Measurements from ENCODE around the gene BNIP5. TPM values are rescaled to one million over a fixed set of nuclear protein-coding genes. Genes with fewer than 3 reads are reported as not detected.

The BNIP5 gene
- total RNA-seq, 1 donor from 2014 or later: 0.10 TPM

DNA sequence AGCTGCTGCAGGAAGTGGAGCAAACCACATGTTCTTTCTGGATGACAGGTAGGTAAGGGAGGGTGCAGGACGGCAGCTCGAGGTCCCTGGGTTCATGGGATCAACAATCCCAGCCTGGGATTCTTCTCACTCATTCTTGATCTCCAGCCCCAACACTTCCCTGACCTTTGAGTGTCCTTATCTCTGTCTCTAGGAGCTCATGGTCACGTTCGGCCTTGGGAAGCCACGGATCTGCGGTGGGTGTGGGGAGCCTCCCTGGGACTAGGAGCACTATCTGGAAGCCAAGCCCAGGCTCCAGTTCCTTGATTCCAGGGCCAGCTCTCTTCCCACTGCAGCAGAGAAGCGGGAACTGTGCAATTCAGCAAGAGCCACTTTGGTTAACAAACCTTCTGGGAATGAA, 27.5 kb downstream of the BNIP5 start:
- TF ChIP-seq, protein P1, sequence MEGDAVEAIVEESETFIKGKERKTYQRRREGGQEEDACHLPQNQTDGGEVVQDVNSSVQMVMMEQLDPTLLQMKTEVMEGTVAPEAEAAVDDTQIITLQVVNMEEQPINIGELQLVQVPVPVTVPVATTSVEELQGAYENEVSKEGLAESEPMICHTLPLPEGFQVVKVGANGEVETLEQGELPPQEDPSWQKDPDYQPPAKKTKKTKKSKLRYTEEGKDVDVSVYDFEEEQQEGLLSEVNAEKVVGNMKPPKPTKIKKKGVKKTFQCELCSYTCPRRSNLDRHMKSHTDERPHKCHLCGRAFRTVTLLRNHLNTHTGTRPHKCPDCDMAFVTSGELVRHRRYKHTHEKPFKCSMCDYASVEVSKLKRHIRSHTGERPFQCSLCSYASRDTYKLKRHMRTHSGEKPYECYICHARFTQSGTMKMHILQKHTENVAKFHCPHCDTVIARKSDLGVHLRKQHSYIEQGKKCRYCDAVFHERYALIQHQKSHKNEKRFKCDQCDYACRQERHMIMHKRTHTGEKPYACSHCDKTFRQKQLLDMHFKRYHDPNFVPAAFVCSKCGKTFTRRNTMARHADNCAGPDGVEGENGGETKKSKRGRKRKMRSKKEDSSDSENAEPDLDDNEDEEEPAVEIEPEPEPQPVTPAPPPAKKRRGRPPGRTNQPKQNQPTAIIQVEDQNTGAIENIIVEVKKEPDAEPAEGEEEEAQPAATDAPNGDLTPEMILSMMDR (IDR thresholded peaks at IDR 0.05; ENCODE audit: unreplicated experiment): no peak
- peaks cover 9% of the 10 kb centered on the region for H3K27me3 Mint-ChIP-seq
- H3K4me1 Mint-ChIP-seq (ENCODE audit: low read depth): peaks cover 4% of the 10 kb centered on the region
- no peak overlapping the region for H3K27ac Mint-ChIP-seq
- DNase-seq (ENCODE audit: low spot score, unreplicated experiment): no peak
- no peak overlapping the region for H3K4me3 Mint-ChIP-seq (ENCODE audit: low read depth)
- H3K9me3 Mint-ChIP-seq (ENCODE audit: low read depth): no peaks in the 10 kb centered on the region
- no peaks in the 10 kb centered on the region for H3K36me3 Mint-ChIP-seq (ENCODE audit: insufficient read depth)

DNA sequence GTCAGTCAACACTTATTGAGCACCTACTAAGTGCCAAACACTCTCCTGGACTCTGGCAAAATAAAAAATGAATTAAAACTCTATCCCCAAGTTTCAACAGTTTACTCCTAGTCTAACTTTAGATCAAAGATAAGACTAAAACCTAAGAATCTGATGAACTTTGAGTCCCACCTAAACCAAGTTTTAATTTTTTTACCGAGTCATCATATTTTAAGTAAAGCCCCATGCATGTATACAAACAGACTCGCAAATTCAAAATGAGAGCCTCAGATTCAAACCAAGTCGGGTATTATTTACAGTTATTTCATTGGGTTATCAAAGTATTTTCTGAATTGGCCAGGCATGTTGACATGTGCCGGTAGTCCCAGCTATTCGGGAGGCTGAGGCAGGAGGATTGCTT, 28.2 kb downstream of the BNIP5 start:
- H3K27ac Mint-ChIP-seq: no peak overlapping the region
- TF ChIP-seq, protein P1 (IDR thresholded peaks at IDR 0.05; ENCODE audit: unreplicated experiment): no peak
- no peaks in the 10 kb centered on the region for H3K36me3 Mint-ChIP-seq (ENCODE audit: insufficient read depth)
- peaks cover 2% of the 10 kb centered on the region for H3K4me1 Mint-ChIP-seq (ENCODE audit: low read depth)
- H3K27me3 Mint-ChIP-seq: peaks cover 9% of the 10 kb centered on the region
- no peak overlapping the region for H3K4me3 Mint-ChIP-seq (ENCODE audit: low read depth)
- no peaks in the 10 kb centered on the region for H3K9me3 Mint-ChIP-seq (ENCODE audit: low read depth)
- no peak for DNase-seq (ENCODE audit: low spot score, unreplicated experiment)

DNA sequence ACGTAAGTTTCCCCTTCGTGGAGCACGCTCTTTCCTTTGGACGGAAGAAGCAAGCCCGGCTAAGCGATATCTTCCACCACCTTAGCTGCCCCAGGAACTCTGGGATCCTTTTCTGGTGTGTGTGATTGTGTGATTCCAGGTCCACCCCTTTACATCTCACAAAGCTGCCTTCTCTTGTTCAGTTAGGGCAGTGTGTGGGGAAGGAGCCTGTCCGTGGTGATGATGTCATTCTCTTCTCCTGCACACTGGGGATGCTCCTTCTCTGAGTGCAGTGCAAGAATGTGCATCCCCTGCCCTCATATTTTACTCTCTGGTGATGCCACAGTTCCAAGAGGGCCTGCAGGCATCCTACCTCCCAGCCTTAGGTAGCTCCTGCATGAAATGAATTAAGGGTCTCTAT, 30.3 kb downstream of the BNIP5 start:
- Mint-ChIP-seq H3K27me3 (peaks cover 14% of the 10 kb centered on the region), H3K9me3 (ENCODE audit: low read depth) (no peaks in the 10 kb centered on the region), H3K36me3 (ENCODE audit: insufficient read depth) (no peaks in the 10 kb centered on the region), H3K4me3 (ENCODE audit: low read depth) (no peak overlapping the region), H3K27ac (no peak overlapping the region), H3K4me1 (ENCODE audit: low read depth) (peaks cover 2% of the 10 kb centered on the region)
- TF ChIP-seq, protein P1 (IDR thresholded peaks at IDR 0.05; ENCODE audit: unreplicated experiment): no peak
- no peak for DNase-seq (ENCODE audit: low spot score, unreplicated experiment)

DNA sequence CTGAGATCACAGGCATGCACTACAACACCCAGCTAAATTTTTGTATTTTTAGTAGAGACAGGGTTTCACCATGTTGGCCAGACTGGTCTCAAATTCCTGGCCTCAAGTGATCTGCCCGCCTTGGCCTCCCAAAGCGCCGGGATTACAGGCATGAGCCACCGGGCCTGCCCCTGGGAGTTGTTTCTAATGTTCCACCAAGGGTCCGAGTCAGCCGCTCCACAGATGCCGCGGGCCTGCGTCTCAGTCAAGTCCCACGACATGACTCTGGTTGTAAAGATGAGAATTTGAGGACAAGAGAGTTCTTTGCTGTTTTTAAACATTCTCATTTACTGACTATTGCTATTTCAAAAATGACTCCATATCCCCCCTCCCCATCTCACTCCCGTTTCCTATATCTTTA, 30.8 kb downstream of the BNIP5 start:
- Mint-ChIP-seq H3K9me3 (ENCODE audit: low read depth) (no peaks in the 10 kb centered on the region), H3K36me3 (ENCODE audit: insufficient read depth) (no peaks in the 10 kb centered on the region), H3K27ac (no peak overlapping the region), H3K4me3 (ENCODE audit: low read depth) (no peak overlapping the region), H3K27me3 (peaks cover 13% of the 10 kb centered on the region), H3K4me1 (ENCODE audit: low read depth) (peaks cover 2% of the 10 kb centered on the region)
- TF ChIP-seq, protein P1 (IDR thresholded peaks at IDR 0.05; ENCODE audit: unreplicated experiment): no peak
- no peak for DNase-seq (ENCODE audit: low spot score, unreplicated experiment)

DNA sequence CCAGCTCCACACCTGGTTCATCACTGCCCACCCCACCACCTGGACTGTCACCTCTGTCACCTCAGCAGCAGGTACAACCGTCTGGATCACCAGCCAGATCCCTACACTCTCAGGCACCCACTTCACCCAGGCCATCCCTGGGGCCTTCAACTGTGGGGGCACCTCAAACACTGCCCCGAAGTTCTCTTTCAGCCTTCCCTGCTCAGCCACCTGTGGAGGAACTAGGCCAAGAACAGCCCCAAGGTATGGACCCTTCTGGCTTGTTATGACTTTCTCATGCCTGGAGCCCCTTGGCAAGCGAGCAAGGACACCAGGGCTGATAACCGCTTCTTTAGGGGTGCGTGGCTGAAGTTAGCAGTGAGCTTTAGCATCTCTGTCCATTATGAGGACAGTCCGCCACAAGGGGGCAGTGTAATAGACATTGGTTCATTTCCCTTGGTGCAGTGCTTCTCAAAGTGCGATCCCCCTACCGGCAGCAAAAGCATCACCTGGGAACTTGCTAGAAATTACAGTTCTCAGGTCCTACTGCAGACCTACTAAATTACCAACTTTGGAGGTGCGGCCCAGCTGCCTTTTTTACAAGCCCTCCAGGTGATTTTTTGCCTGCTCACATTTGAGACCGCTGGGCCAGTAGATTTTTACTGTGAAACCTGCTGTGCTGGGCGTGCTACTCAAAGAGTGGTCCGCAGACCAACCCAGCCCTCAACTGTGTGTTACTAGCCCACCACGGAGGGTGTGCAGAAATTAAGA, 34.3 kb downstream of the BNIP5 start:
- TF ChIP-seq, protein P1 (IDR thresholded peaks at IDR 0.05; ENCODE audit: unreplicated experiment): peak; percentile 96
- peak; percentile 86 for DNase-seq (ENCODE audit: low spot score, unreplicated experiment)
- H3K27me3 Mint-ChIP-seq: peaks cover 15% of the 10 kb centered on the region
- no peaks in the 10 kb centered on the region for H3K4me1 Mint-ChIP-seq (ENCODE audit: low read depth)
- H3K9me3 Mint-ChIP-seq (ENCODE audit: low read depth): no peaks in the 10 kb centered on the region
- no peaks in the 10 kb centered on the region for H3K36me3 Mint-ChIP-seq (ENCODE audit: insufficient read depth)
- no peak overlapping the region for H3K4me3 Mint-ChIP-seq (ENCODE audit: low read depth)
- H3K27ac Mint-ChIP-seq: peak overlapping the region; percentile 43

Measured in progenitor cell of endocrine pancreas (in vitro differentiated cells).